H9 (cell line): ENCODE results near the gene GRIN2B. TPM values are rescaled to one million over a fixed set of nuclear protein-coding genes. Genes with fewer than 3 reads are reported as not detected.
A peak's percentile ranks its signal among the peaks of the same experiment; 100 is the strongest.

Experiments used
- DNase-seq: peaks from one replicate; pipeline ENCODE4 v3.0.0-alpha.2; 2017
- H2AFZ ChIP-seq: one replicate; pipeline ENCODE4 v1.6.1; 2013; ENCODE audit warnings: mild to moderate bottlenecking, low read length, control low read depth, moderate library complexity
- H2AK5ac ChIP-seq: 2 replicates; pipeline ENCODE4 v1.6.1; 2013; ENCODE audit warnings: low read length, control low read depth, mixed read lengths; ENCODE audit not compliant: insufficient read length
- H2BK120ac ChIP-seq: one replicate; pipeline ENCODE4 v1.6.1; 2013; ENCODE audit warnings: low read depth, mild to moderate bottlenecking, low read length, control low read depth, inconsistent platforms; ENCODE audit not compliant: poor library complexity, severe bottlenecking
- H2BK12ac ChIP-seq: 2 replicates; pipeline ENCODE4 v1.6.1; 2013; ENCODE audit warnings: low read length, control low read depth, mixed read lengths, low read depth; ENCODE audit not compliant: insufficient read length
- H2BK15ac ChIP-seq: 2 replicates; pipeline ENCODE4 v1.6.1; 2013; ENCODE audit warnings: low read depth, low read length, control low read depth
- H2BK20ac ChIP-seq: one replicate; pipeline ENCODE4 v1.6.1; 2013; ENCODE audit warnings: low read depth, mild to moderate bottlenecking, low read length, control low read depth, inconsistent platforms; ENCODE audit not compliant: poor library complexity, severe bottlenecking
- H2BK5ac ChIP-seq: 2 replicates; pipeline ENCODE4 v1.6.1; 2013; ENCODE audit warnings: low read length, control low read depth, mixed read lengths; ENCODE audit not compliant: insufficient read length
- H3K14ac ChIP-seq: 2 replicates; pipeline ENCODE4 v1.6.1; 2013; ENCODE audit warnings: low read length, control low read depth; ENCODE audit not compliant: insufficient read depth
- H3K18ac ChIP-seq: 2 replicates; pipeline ENCODE4 v1.6.1; 2013; ENCODE audit warnings: low read depth, mild to moderate bottlenecking, mixed read lengths, low read length, control low read depth; ENCODE audit not compliant: insufficient read length
- H3K23ac ChIP-seq: 2 replicates; pipeline ENCODE4 v1.6.1; 2013; ENCODE audit warnings: low read length, control low read depth, mixed read lengths, low read depth; ENCODE audit not compliant: insufficient read length
- H3K23me2 ChIP-seq: 2 replicates; pipeline ENCODE4 v1.6.1; 2013; ENCODE audit warnings: low read depth, mild to moderate bottlenecking, mixed read lengths, low read length, control low read depth; ENCODE audit not compliant: insufficient read length, poor library complexity, severe bottlenecking
- H3K27ac ChIP-seq: 2 replicates; pipeline ENCODE4 v1.5.1; 2013; ENCODE audit warnings: low read length, control low read depth, mixed read lengths, low read depth; ENCODE audit not compliant: insufficient read length
- H3K27me3 ChIP-seq: 2 replicates; pipeline ENCODE4 v1.6.1; 2013; ENCODE audit warnings: low read length, control low read depth, inconsistent platforms; ENCODE audit not compliant: insufficient read depth
- H3K4ac ChIP-seq: 2 replicates; pipeline ENCODE4 v1.6.1; 2013; ENCODE audit warnings: low read depth, mild to moderate bottlenecking, control low read depth, inconsistent platforms, low read length, moderate library complexity
- H3K4me1 ChIP-seq: 2 replicates; pipeline ENCODE4 v1.6.1; 2013; ENCODE audit warnings: low read length, control low read depth, inconsistent platforms; ENCODE audit not compliant: insufficient read depth
- H3K4me2 ChIP-seq: 2 replicates; pipeline ENCODE4 v1.6.1; 2013; ENCODE audit warnings: low read length, control low read depth, mixed read lengths; ENCODE audit not compliant: insufficient read length, insufficient read depth
- H3K56ac ChIP-seq: 2 replicates; pipeline ENCODE4 v1.6.1; 2013; ENCODE audit warnings: low read depth, mild to moderate bottlenecking, mixed read lengths, low read length, control low read depth; ENCODE audit not compliant: insufficient read length
- H3K79me1 ChIP-seq: 2 replicates; pipeline ENCODE4 v1.6.1; 2013; ENCODE audit warnings: low read depth, mild to moderate bottlenecking, moderate library complexity, low read length, control low read depth, inconsistent platforms; ENCODE audit not compliant: insufficient read depth, poor library complexity, severe bottlenecking
- H3K79me2 ChIP-seq: 2 replicates; pipeline ENCODE4 v1.6.1; 2013; ENCODE audit warnings: low read length, control low read depth, inconsistent platforms; ENCODE audit not compliant: insufficient read depth
- H3K9ac ChIP-seq: 2 replicates; pipeline ENCODE4 v1.6.1; 2013; ENCODE audit warnings: low read length, control low read depth, mixed read lengths; ENCODE audit not compliant: insufficient read length; ENCODE audit errors: extremely low read depth
- H3K9me3 ChIP-seq: one replicate; pipeline ENCODE4 v1.6.1; 2013; ENCODE audit warnings: low read depth, low read length, inconsistent platforms; ENCODE audit not compliant: control insufficient read depth
- H3T11ph ChIP-seq: one replicate; pipeline ENCODE4 v1.6.1; 2013; ENCODE audit warnings: mild to moderate bottlenecking, low read length, control low read depth, inconsistent platforms
- H4K20me1 ChIP-seq: one replicate; pipeline ENCODE4 v1.6.1; 2013; ENCODE audit not compliant: control insufficient read depth, insufficient read length, insufficient read depth
- H4K5ac ChIP-seq: 2 replicates; pipeline ENCODE4 v1.6.1; 2013; ENCODE audit warnings: low read depth, mild to moderate bottlenecking, mixed read lengths, low read length, control low read depth; ENCODE audit not compliant: insufficient read length
- H4K8ac ChIP-seq: replicated peaks from 2 replicates; pipeline ENCODE4 v1.6.1; 2013; ENCODE audit warnings: low read length, control low read depth, mixed read lengths, low read depth; ENCODE audit not compliant: insufficient read length
- H4K91ac ChIP-seq: 2 replicates; pipeline ENCODE4 v1.6.1; 2013; ENCODE audit warnings: low read depth, mild to moderate bottlenecking, moderate library complexity, mixed read lengths, low read length, control low read depth; ENCODE audit not compliant: insufficient read length
- H3K27ac Mint-ChIP-seq, 3 experiments: 2 replicates in 2 of 3; 3 replicates in 1 of 3; pipeline ENCODE4 v1.8.0; 2020 to 2021; ENCODE audit warnings: mixed read lengths in 3 of 3, mild to moderate bottlenecking in 1 of 3, moderate library complexity in 1 of 3
- H3K27me3 Mint-ChIP-seq: 2 replicates; pipeline ENCODE4 v1.8.0; 2021; ENCODE audit warnings: low read depth, mild to moderate bottlenecking, moderate library complexity, mixed read lengths
- H3K36me3 Mint-ChIP-seq, 3 experiments: 2 replicates in 2 of 3; 3 replicates in 1 of 3; pipeline ENCODE4 v1.8.0; 2020 to 2021; ENCODE audit warnings: low read depth in 3 of 3, mixed read lengths in 3 of 3; ENCODE audit not compliant: insufficient read depth in 1 of 3
- H3K4me1 Mint-ChIP-seq, 2 experiments: 2 replicates each; pipeline ENCODE4 v1.8.0; 2020; ENCODE audit warnings: mixed read lengths in 2 of 2
- H3K4me3 Mint-ChIP-seq, 2 experiments: 2 replicates in 1 of 2; 3 replicates in 1 of 2; pipeline ENCODE4 v1.8.0; 2020 to 2021; ENCODE audit warnings: mild to moderate bottlenecking in 2 of 2, mixed read lengths in 2 of 2, moderate library complexity in 1 of 2
- H3K9me3 Mint-ChIP-seq, 2 experiments: 2 replicates in 1 of 2; 3 replicates in 1 of 2; pipeline ENCODE4 v1.8.0; 2020; ENCODE audit warnings: mild to moderate bottlenecking in 2 of 2, mixed read lengths in 2 of 2, moderate library complexity in 1 of 2
- WGBS: extraction: QIAGEN DNeasy Blood & Tissue Kit; methylation state at CpG from one replicate; pipeline ENCODE4 v1.1.7; 2013; ENCODE audit warnings: missing lambda C conversion rate, low lambda C conversion rate, mixed read lengths; ENCODE audit not compliant: insufficient read length; ENCODE audit errors: extremely low coverage; 5-methylcytosine and 5-hydroxymethylcytosine counted together
- total RNA-seq: library from RNA; stranded (reverse); gene quantifications from 2 replicates; pipeline ENCODE4 v1.2.1, GENCODE V29; 2021
- TF ChIP-seq, protein P1 (sequence below): fragments of 200-600 bp; sonication (generic); conservative IDR thresholded peaks from 3 replicates; pipeline ENCODE4 v1.8.0; 2021; ENCODE audit warnings: antibody characterized with exemption, mild to moderate bottlenecking

Gene GRIN2B
- total RNA-seq, 1 experiment from 2014 or later = 0.13 TPM

DNA sequence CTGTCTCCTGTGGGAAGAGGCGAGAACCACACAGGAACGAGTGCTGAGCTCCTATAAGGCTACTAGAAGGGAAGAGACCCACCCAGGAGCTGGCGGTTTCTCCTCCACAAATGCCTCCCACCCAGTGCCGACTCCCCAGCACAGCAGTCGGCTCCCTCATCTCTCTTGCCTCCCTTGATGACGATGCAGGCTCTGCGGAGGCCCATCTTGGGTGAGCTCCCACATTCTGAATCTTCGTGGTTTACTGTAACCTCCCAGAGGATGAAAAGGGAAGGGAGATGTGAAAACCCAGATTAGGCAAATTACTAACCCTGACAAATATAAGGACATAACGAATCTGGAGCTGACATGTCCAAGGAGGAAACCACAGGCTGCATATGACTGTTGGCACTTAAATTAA is 23.8 kb downstream of the GRIN2B start:
- Mint-ChIP-seq H3K27me3 (peaks cover 11% of the 10 kb centered on the region; the same call in 1 of the 2 replicates), H3K4me1 (peaks cover 24% of the 10 kb centered on the region in 2 experiments), H3K9me3 (peaks cover 0 to 3% of the 10 kb centered on the region in 2 experiments; a peak in 3 of 5 replicates), H3K27ac (peak overlapping the region in 1 of 3 experiments; percentile 43; a peak in 1 of 7 replicates), H3K4me3 (no peak overlapping the region), H3K36me3 (peaks cover 0 to 9% (median 0%) of the 10 kb centered on the region in 3 experiments; a peak in 3 of 7 replicates)
- no peak overlapping the region for H3K4me2 ChIP-seq
- no peak overlapping the region for H4K8ac ChIP-seq
- H3K18ac ChIP-seq = no peak overlapping the region
- no peaks in the 10 kb centered on the region for H3K27me3 ChIP-seq
- H3T11ph ChIP-seq = no peak overlapping the region
- H3K79me1 ChIP-seq = no peaks in the 10 kb centered on the region
- H3K79me2 ChIP-seq = no peaks in the 10 kb centered on the region
- no peaks in the 10 kb centered on the region for H3K23me2 ChIP-seq
- no peak overlapping the region for H4K91ac ChIP-seq
- DNase-seq = no peak
- H3K4ac ChIP-seq = no peak overlapping the region
- H2BK12ac ChIP-seq = no peak overlapping the region
- no peak overlapping the region for H2BK120ac ChIP-seq
- no peak overlapping the region for H3K27ac ChIP-seq
- TF ChIP-seq, protein P1, sequence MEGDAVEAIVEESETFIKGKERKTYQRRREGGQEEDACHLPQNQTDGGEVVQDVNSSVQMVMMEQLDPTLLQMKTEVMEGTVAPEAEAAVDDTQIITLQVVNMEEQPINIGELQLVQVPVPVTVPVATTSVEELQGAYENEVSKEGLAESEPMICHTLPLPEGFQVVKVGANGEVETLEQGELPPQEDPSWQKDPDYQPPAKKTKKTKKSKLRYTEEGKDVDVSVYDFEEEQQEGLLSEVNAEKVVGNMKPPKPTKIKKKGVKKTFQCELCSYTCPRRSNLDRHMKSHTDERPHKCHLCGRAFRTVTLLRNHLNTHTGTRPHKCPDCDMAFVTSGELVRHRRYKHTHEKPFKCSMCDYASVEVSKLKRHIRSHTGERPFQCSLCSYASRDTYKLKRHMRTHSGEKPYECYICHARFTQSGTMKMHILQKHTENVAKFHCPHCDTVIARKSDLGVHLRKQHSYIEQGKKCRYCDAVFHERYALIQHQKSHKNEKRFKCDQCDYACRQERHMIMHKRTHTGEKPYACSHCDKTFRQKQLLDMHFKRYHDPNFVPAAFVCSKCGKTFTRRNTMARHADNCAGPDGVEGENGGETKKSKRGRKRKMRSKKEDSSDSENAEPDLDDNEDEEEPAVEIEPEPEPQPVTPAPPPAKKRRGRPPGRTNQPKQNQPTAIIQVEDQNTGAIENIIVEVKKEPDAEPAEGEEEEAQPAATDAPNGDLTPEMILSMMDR = no peak
- H2AK5ac ChIP-seq = no peak overlapping the region
- no peak overlapping the region for H4K5ac ChIP-seq
- no peak overlapping the region for H3K23ac ChIP-seq
- no peak overlapping the region for H2AFZ ChIP-seq
- WGBS = no CpG with 5 or more reads among the region's 9 CpGs
- H2BK5ac ChIP-seq = no peak overlapping the region
- no peaks in the 10 kb centered on the region for H3K9me3 ChIP-seq
- H4K20me1 ChIP-seq = no peaks in the 10 kb centered on the region
- H3K4me1 ChIP-seq = peaks cover 12% of the 10 kb centered on the region
- no peak overlapping the region for H3K9ac ChIP-seq
- H2BK20ac ChIP-seq = no peak overlapping the region
- no peak overlapping the region for H3K14ac ChIP-seq
- H3K56ac ChIP-seq = no peak overlapping the region
- no peak overlapping the region for H2BK15ac ChIP-seq
